HepG2 (cell line): Measurements from ENCODE around the gene MVK. TPM values are rescaled to one million over a fixed set of nuclear protein-coding genes. Genes with fewer than 3 reads are reported as not detected.

Experiments used
- ATAC-seq: fragments of 200-7000 bp; cut with Tn5 transposase; 3 replicates; pipeline ENCODE4 v1.9.1; 2020; ENCODE audit warnings: mild to moderate bottlenecking, moderate library complexity
- BruUV-seq: library from RNA; stranded (reverse); fragments of 400-500 nt; replicated peaks from 2 replicates; lab custom pipeline; 2021; lab: Mats Ljungman, UMichigan
- CTCF ChIA-PET: fragments of 300-600 bp; formaldehyde crosslinking; extraction: SDS; loops from one replicate; lab custom pipeline; 2021; ENCODE audit warnings: low total read pairs, inconsistent platforms, low intra/inter-chr PET ratio; lab: Yijun Ruan, JAX
- POLR2A ChIA-PET: fragments of 350-600 bp; sonication (Branson Sonifier 250); formaldehyde crosslinking; loops from one replicate; lab custom pipeline; 2020; ENCODE audit warnings: antibody characterized with exemption, inconsistent platforms; lab: Yijun Ruan, JAX
- DNase-seq: peaks from one replicate; pipeline ENCODE4 v3.0.0-alpha.2; 2015; ENCODE audit warnings: low spot score
- FAIRE-seq: peaks from 3 replicates; lab custom pipeline; 2011; peaks lifted over from hg19 to GRCh38; lab: Jason Lieb, UNC
- H2AFZ ChIP-seq: one replicate; pipeline ENCODE4 v1.6.1; 2011; ENCODE audit warnings: low read length, inconsistent platforms
- H3K27ac ChIP-seq: fragments of 300-600 bp; 3 replicates; pipeline ENCODE4 v1.8.0; 2011; ENCODE audit warnings: mixed run types, mild to moderate bottlenecking, mixed read lengths, low read length, inconsistent platforms; ENCODE audit not compliant: insufficient read depth; ENCODE audit errors: extremely low read length
- H3K27me3 ChIP-seq, 2 experiments: fragments of 200-600 bp in 1 of 2; 2 replicates in 1 of 2; 3 replicates in 1 of 2; pipeline versions ENCODE4 v1.6.0 to v1.8.0; 2011; ENCODE audit warnings: low read length in 2 of 2, mild to moderate bottlenecking in 2 of 2, moderate library complexity in 2 of 2, inconsistent platforms in 1 of 2; ENCODE audit not compliant: insufficient read depth in 2 of 2, control insufficient read depth in 1 of 2
- H3K36me3 ChIP-seq, 2 experiments: fragments of 200-600 bp in 1 of 2; replicated peaks in 1 of 2; 2 replicates in 1 of 2; 3 replicates in 1 of 2; pipeline versions ENCODE4 v1.5.1 to v1.8.0; 2011; ENCODE audit warnings: low read length in 2 of 2, inconsistent platforms in 1 of 2; ENCODE audit not compliant: insufficient read depth in 2 of 2, control insufficient read depth in 1 of 2
- H3K4me1 ChIP-seq: 2 replicates; pipeline ENCODE4 v1.5.1; 2012; ENCODE audit warnings: low read length, inconsistent platforms; ENCODE audit not compliant: insufficient read depth
- H3K4me2 ChIP-seq: 2 replicates; pipeline ENCODE4 v1.6.0; 2011; ENCODE audit warnings: low read depth, low read length, inconsistent platforms
- H3K4me3 ChIP-seq, 3 experiments: fragments of 200-600 bp in 1 of 3; sonication (generic), shearing (Covaris generic) in 1 of 3; replicated peaks in 1 of 3; 2 replicates each; pipeline ENCODE4 v1.5.1; 2011 to 2016; ENCODE audit warnings: low read length in 3 of 3, inconsistent platforms in 2 of 3, low read depth in 2 of 3, mild to moderate bottlenecking in 2 of 3, control low read depth in 1 of 3, mixed read lengths in 1 of 3; ENCODE audit not compliant: insufficient read depth in 1 of 3
- H3K79me2 ChIP-seq: one replicate; pipeline ENCODE4 v1.6.1; 2011; ENCODE audit warnings: low read length, inconsistent platforms; ENCODE audit not compliant: insufficient read depth
- H3K9ac ChIP-seq: 2 replicates; pipeline ENCODE4 v1.6.0; 2011; ENCODE audit warnings: mild to moderate bottlenecking, low read depth, low read length, inconsistent platforms; ENCODE audit not compliant: insufficient read depth
- H3K9me3 ChIP-seq: 2 replicates; pipeline ENCODE4 v1.5.1; 2012; ENCODE audit warnings: mild to moderate bottlenecking, low read length
- H4K20me1 ChIP-seq: 2 replicates; pipeline ENCODE4 v1.6.0; 2011; ENCODE audit warnings: inconsistent platforms, mild to moderate bottlenecking, low read length, moderate library complexity; ENCODE audit not compliant: insufficient read depth
- CBX5 ChIP-seq: sonication (generic); formaldehyde crosslinking; IDR thresholded peaks from 2 replicates; pipeline ENCODE4 v1.4.0; 2020; ENCODE audit warnings: missing genetic modification reagents, borderline replicate concordance
- HMG20A ChIP-seq: IDR thresholded peaks from 2 replicates; pipeline ENCODE4 v1.6.1; 2016; ENCODE audit warnings: borderline replicate concordance
- MTF1 ChIP-seq: sonication (generic); formaldehyde crosslinking; IDR thresholded peaks from 2 replicates; pipeline ENCODE4 v1.5.0; 2020; ENCODE audit warnings: missing genetic modification reagents
- NFATC3 ChIP-seq: sonication (generic); formaldehyde crosslinking; IDR thresholded peaks from 2 replicates; pipeline ENCODE4 v1.5.1; 2020; ENCODE audit warnings: mild to moderate bottlenecking, missing genetic modification reagents
- NFYC ChIP-seq: IDR thresholded peaks from 2 replicates; pipeline ENCODE4 v1.6.1; 2016; ENCODE audit warnings: missing genetic modification reagents, missing compliant biosample characterization
- STAG1 ChIP-seq: sonication (generic); formaldehyde crosslinking; IDR thresholded peaks from 2 replicates; pipeline ENCODE4 v1.4.0; 2020; ENCODE audit warnings: missing genetic modification reagents
- ZNF3 ChIP-seq: IDR thresholded peaks from 2 replicates; pipeline ENCODE4 v1.7.0; 2017; ENCODE audit warnings: inconsistent platforms
- ZNF572 ChIP-seq: sonication (generic); formaldehyde crosslinking; IDR thresholded peaks from 2 replicates; pipeline ENCODE4 v1.5.1; 2020; ENCODE audit warnings: mild to moderate bottlenecking, missing genetic modification reagents
- ZNF775 ChIP-seq: sonication (generic); formaldehyde crosslinking; IDR thresholded peaks from 2 replicates; pipeline ENCODE4 v1.4.0; 2020; ENCODE audit warnings: missing genetic modification reagents, mild to moderate bottlenecking, moderate library complexity, borderline replicate concordance
- ZNF780A ChIP-seq: sonication (generic); formaldehyde crosslinking; IDR thresholded peaks from 2 replicates; pipeline ENCODE4 v1.8.0; 2022; ENCODE audit warnings: mild to moderate bottlenecking, missing genetic modification reagents, moderate library complexity
- ZNF781 ChIP-seq: sonication (generic); formaldehyde crosslinking; IDR thresholded peaks from 2 replicates; pipeline ENCODE4 v1.5.1; 2020; ENCODE audit warnings: borderline replicate concordance, mild to moderate bottlenecking, missing genetic modification reagents; ENCODE audit errors: not compliant biosample characterization
- WGBS: methylation state at CpG from one replicate; pipeline ENCODE4 v1.1.6; 2017; ENCODE audit warnings: low lambda C conversion rate; 5-methylcytosine and 5-hydroxymethylcytosine counted together
- in situ Hi-C: cut with HindIII; loops from 2 replicates; pipeline ENCODE4 v1.10.0; 2017; ENCODE audit warnings: low pct_unique_long_range_greater_than_20kb; ENCODE audit not compliant: extremely low pct_ligation_motif_present
- intact Hi-C: fragments of 100-400 bp; cut with micrococcal nuclease; formaldehyde crosslinking; loops from one replicate; pipeline ENCODE4 v1.10.0; 2022; ENCODE audit not compliant: unreplicated experiment
- polyA plus RNA-seq, 8 experiments: library from polyadenylated mRNA; depleted of rRNA in 3 of 8; stranded (reverse) in 7 of 8; unstranded in 1 of 8; fragments of >200 nt; fragmentation: Illumina TruSeq in 4 of 8; extraction: Trizol in 4 of 8; gene quantifications; 2 replicates each; pipeline versions ENCODE4 v1.2.1 to v1.2.3, GENCODE V29; 2011 to 2016; ENCODE audit warnings: low read depth in 4 of 8, missing spikeins in 1 of 8, mixed read lengths in 1 of 8; ENCODE audit not compliant: insufficient read depth in 1 of 8
- total RNA-seq, 5 experiments: library from RNA; depleted of rRNA; stranded (reverse); fragments of >200 nt; fragmentation: Illumina TruSeq; extraction: Trizol; gene quantifications; 2 replicates each; pipeline ENCODE4 v1.2.3, GENCODE V29; 2016; ENCODE audit warnings: low read depth in 1 of 5
- TF ChIP-seq, protein P1 (sequence below): sonication (generic); formaldehyde crosslinking; IDR thresholded peaks from 2 replicates; pipeline ENCODE4 v1.4.0; 2020; ENCODE audit warnings: missing genetic modification reagents
- TF ChIP-seq, protein P2 (sequence below): sonication (generic); formaldehyde crosslinking; IDR thresholded peaks from 2 replicates; pipeline ENCODE4 v1.4.0; 2020; ENCODE audit warnings: missing genetic modification reagents, mild to moderate bottlenecking, borderline replicate concordance

Gene MVK
- total and polyA plus RNA-seq, 2 of the 13 experiments (the other 11 are each of a cell fraction or from before 2014, with no cell fraction given), result 11.6 to 66.9 TPM

DNA sequence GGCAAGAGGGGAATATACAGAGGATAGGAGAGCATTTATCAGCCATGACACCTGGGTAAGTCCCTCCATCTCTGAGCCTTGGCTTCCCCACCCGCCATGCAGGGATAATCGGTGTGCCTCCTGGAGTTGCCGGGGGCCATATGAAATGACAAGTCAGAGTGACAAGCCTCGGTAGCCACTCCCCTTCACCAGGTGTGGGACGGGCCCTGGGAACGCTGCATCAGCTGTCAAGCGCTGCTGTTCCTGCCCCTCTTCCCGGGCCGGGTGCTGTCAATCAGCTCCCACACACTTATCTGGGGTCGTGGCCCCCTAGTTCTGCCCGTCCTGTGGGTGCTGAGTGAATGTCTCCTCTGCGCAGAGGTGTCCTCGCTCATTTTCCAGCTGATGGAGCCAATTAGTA lies 57.2 kb downstream of the MVK start:
- CTCF ChIA-PET, result no interaction called here
- H3K27ac ChIP-seq, result no peak overlapping the region
- H3K4me3 ChIP-seq, result no peak overlapping the region
- DNase-seq (no peak), FAIRE-seq (no peak), ATAC-seq (no peak)
- no peak overlapping the region for H3K4me2 ChIP-seq
- intact Hi-C loops (no loop called here), in situ Hi-C loops (no loop called here)
- H4K20me1 ChIP-seq, result no peaks in the 10 kb centered on the region
- H3K9me3 ChIP-seq, result 0 out of 2 replicates have a peak, but pooled peaks cover 4% of the 10 kb centered on the region
- 50% methylated on average over 2 of the region's 13 CpGs for WGBS
- no peak overlapping the region for H3K9ac ChIP-seq
- H3K27me3 ChIP-seq, result peaks cover 0 to 17% of the 10 kb centered on the region in 2 experiments; a peak in 2 of 5 replicates
- POLR2A ChIA-PET, result interaction anchor here (0.6 kb wide), 1 partner anchor 321 kb away, joined by 3 read pairs; no protein-coding TSS in a partner anchor
- H3K79me2 ChIP-seq, result no peaks in the 10 kb centered on the region
- TF ChIP-seq NFYC (CRISPR knock-in tag) (no peak), ZNF3 (CRISPR knock-in tag) (no peak), ZNF781 (CRISPR knock-in tag) (no peak), ZNF780A (CRISPR knock-in tag) (no peak), ZNF572 (CRISPR knock-in tag) (no peak), NFATC3 (no peak), HMG20A (CRISPR knock-in tag) (no peak)
- TF ChIP-seq, all 625 proteins: peak for 0
- Histone ChIP-seq H3K4me1 (no peaks in the 10 kb centered on the region), H3K36me3 (no peaks in the 10 kb centered on the region), H2AFZ (no peak overlapping the region)
- BruUV-seq, result no TSS peak

DNA sequence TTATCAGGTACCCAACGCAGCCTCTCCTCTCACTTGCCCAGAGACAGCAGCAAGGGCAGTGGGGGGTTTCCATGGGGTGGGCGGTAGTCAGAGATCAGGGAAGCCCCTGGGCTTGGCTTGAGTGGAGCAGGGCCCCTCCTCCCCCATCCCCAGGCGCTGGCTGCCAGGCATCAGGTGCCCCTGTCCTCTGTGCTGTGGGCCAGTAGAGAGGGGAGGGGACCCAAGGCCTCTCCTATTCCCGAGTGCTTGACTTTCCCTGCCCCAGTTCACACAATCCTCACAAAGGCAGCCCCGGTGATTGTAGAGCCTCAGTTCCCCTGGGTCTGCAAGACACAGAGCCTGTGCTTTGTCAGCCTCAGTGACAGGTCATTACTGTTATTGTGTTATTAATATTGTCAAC lies 57.7 kb downstream of the MVK start:
- FAIRE-seq (no peak), DNase-seq (no peak), ATAC-seq (no peak)
- Histone ChIP-seq H3K79me2 (no peaks in the 10 kb centered on the region), H3K27ac (no peak overlapping the region), H3K36me3 (no peaks in the 10 kb centered on the region), H3K4me1 (no peaks in the 10 kb centered on the region), H4K20me1 (no peaks in the 10 kb centered on the region), H2AFZ (no peak overlapping the region), H3K4me3 (no peak overlapping the region), H3K9me3 (0 out of 2 replicates have a peak, but pooled peaks cover 4% of the 10 kb centered on the region), H3K27me3 (peaks cover 0 to 17% of the 10 kb centered on the region in 2 experiments; a peak in 2 of 5 replicates), H3K9ac (no peak overlapping the region), H3K4me2 (no peak overlapping the region)
- 0% methylated on average over 2 of the region's 5 CpGs for whole genome bisulfite sequencing
- POLR2A ChIA-PET, result no interaction called here
- CTCF ChIA-PET, result no interaction called here
- intact Hi-C loops (no loop called here), in situ Hi-C loops (no loop called here)
- no TSS peak for BruUV-seq
- no peak for TF ChIP-seq STAG1 (CRISPR knock-in tag)
- TF ChIP-seq, protein P1, sequence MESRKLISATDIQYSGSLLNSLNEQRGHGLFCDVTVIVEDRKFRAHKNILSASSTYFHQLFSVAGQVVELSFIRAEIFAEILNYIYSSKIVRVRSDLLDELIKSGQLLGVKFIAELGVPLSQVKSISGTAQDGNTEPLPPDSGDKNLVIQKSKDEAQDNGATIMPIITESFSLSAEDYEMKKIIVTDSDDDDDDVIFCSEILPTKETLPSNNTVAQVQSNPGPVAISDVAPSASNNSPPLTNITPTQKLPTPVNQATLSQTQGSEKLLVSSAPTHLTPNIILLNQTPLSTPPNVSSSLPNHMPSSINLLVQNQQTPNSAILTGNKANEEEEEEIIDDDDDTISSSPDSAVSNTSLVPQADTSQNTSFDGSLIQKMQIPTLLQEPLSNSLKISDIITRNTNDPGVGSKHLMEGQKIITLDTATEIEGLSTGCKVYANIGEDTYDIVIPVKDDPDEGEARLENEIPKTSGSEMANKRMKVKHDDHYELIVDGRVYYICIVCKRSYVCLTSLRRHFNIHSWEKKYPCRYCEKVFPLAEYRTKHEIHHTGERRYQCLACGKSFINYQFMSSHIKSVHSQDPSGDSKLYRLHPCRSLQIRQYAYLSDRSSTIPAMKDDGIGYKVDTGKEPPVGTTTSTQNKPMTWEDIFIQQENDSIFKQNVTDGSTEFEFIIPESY (CRISPR knock-in tag), result no peak
- TF ChIP-seq, protein P2, sequence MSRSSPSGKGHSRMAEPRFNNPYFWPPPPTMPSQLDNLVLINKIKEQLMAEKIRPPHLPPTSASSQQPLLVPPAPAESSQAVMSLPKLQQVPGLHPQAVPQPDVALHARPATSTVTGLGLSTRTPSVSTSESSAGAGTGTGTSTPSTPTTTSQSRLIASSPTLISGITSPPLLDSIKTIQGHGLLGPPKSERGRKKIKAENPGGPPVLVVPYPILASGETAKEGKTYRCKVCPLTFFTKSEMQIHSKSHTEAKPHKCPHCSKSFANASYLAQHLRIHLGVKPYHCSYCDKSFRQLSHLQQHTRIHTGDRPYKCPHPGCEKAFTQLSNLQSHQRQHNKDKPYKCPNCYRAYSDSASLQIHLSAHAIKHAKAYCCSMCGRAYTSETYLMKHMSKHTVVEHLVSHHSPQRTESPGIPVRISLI (CRISPR knock-in tag), result no peak
- no peak for TF ChIP-seq MTF1 (CRISPR knock-in tag)
- TF ChIP-seq ZNF775 (CRISPR knock-in tag), result no peak
- no peak for TF ChIP-seq CBX5
